ENCODE measurements around the gene NCR3LG1. TPM values are rescaled to one million over a fixed set of nuclear protein-coding genes. Genes with fewer than 3 reads are reported as not detected.
A peak's percentile ranks its signal among the peaks of the same experiment; 100 is the strongest.

The NCR3LG1 gene
- total RNA-seq, 4 donors from 2014 or later = 4.6 to 6.5 (median 5.3) TPM

DNA sequence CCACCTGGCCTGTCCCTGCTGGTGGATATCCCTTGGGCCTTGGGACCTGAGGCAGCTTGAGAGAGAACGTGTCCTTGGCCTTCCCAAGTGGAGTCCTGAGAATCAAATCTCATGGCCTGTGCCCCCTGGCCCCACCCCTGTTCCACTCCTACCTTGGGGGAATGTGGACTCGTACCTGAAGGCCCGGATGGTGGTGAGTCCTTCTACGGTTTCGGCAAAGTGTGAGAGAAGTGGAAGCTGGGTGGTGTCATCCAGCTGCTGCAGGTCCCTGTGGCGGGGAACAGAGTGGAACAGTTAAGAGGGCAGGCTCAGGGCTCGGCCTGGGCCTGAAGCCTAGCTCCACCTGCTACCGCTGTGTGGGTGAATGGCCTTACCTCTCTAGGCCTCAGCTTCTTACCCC, 50.9 kb downstream of the NCR3LG1 start:
- TF ChIP-seq, protein P1, sequence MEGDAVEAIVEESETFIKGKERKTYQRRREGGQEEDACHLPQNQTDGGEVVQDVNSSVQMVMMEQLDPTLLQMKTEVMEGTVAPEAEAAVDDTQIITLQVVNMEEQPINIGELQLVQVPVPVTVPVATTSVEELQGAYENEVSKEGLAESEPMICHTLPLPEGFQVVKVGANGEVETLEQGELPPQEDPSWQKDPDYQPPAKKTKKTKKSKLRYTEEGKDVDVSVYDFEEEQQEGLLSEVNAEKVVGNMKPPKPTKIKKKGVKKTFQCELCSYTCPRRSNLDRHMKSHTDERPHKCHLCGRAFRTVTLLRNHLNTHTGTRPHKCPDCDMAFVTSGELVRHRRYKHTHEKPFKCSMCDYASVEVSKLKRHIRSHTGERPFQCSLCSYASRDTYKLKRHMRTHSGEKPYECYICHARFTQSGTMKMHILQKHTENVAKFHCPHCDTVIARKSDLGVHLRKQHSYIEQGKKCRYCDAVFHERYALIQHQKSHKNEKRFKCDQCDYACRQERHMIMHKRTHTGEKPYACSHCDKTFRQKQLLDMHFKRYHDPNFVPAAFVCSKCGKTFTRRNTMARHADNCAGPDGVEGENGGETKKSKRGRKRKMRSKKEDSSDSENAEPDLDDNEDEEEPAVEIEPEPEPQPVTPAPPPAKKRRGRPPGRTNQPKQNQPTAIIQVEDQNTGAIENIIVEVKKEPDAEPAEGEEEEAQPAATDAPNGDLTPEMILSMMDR (IDR thresholded peaks at IDR 0.05) = no peak
- no peak for TF ChIP-seq POLR2A (IDR thresholded peaks at IDR 0.05)
- H3K4me3 ChIP-seq (ENCODE audit: low read depth, poor library complexity, severe bottlenecking) = no peak overlapping the region
- DNase-seq (ENCODE audit: low spot score in 2 of 2) = no peak
- 90 to 95% methylated on average over 8 of the region's 8 CpGs for WGBS, 2 donors
- intact Hi-C loops (cut with DNase I; ENCODE audit: low total_unique reads) = no loop called here

DNA sequence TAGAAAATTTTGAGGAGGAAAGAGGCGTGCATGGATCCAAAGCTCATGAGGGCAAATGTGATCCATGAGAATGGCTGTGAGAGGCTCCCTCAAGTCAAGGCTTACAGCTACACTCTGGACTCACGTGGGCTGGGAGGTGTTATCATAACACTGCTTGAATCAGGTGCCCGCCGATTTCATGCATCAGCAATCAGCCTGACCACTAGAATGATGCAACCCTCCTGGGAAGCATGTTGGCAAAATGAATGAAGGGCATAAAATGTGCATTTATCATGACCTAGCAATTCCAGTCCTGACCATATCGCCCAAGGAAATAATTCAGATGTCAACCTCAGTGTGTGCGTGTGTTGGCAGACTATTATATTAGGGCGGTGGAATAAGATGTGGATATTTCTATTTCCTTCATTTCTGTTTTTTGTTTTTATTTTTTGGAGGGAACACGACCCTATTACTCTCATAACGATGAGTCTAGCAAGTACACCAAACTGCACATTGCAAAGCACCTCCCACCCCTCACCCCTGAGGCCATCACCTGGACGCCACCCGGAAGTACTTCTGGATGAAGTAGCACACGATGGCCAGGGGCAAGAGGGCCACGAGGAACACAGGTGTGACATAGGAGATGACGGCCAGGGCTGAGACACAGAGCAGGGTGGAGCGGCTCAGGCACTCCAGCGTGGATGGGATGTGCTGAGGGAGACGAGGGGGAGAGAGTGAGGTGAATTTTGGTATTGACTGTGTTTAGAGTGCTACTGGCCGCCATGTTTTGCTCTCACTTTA, 52.6 kb downstream of the NCR3LG1 start:
- TF ChIP-seq, protein P1 (IDR thresholded peaks at IDR 0.05) = no peak
- H3K4me3 ChIP-seq (ENCODE audit: low read depth, poor library complexity, severe bottlenecking) = no peak overlapping the region
- intact Hi-C loops (cut with DNase I; ENCODE audit: low total_unique reads) = no loop called here
- 78% methylated on average over 18 of the region's 18 CpGs for WGBS, 2 donors
- DNase-seq (ENCODE audit: low spot score in 2 of 2) = no peak

DNA sequence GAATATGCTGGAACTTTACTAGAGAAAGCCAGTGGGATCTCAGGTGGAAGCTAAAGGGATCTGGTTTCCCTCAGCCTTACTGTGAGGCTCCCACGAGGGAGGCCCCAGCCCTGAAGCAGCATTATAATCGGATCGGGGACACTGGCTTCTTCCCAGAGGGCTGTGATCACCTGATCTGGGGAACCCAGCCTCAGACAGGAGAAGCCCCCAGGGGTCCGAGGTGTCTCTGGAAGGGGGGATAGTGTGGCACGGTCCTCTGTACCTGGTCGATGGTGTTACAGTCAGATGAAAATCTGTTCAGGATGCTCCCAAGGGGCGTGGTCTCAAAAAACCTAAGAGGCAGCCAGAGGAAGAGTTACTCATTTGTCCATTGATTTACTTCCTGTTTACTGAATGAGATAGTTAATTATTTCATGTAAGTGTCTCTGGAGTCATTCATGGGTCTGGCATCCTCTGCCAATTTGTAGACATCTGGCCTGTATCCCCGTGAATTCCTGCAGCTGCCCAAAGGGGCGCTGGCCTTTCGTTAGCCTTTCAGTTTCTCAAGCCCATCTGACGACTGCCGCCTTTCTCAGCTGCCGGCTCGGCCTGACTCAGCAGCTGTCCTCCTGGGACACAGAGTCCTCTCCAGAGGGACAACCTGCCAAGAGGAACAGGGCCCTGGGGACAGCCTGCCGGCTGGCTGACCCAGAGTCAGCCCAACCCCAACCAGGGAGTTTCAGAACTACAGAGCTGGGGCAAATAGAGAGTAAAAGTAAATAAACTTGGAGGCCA, 53.8 kb downstream of the NCR3LG1 start:
- no peak overlapping the region for H3K4me3 ChIP-seq (ENCODE audit: low read depth, poor library complexity, severe bottlenecking)
- intact Hi-C loops (cut with DNase I; ENCODE audit: low total_unique reads) = no loop called here
- no peak for TF ChIP-seq POLR2A (IDR thresholded peaks at IDR 0.05)
- TF ChIP-seq, protein P1 (IDR thresholded peaks at IDR 0.05) = no peak
- DNase-seq (ENCODE audit: low spot score in 2 of 2) = peak; percentile 58 to 90
- WGBS, 2 donors = 42 to 47% methylated on average over 15 of the region's 15 CpGs

DNA sequence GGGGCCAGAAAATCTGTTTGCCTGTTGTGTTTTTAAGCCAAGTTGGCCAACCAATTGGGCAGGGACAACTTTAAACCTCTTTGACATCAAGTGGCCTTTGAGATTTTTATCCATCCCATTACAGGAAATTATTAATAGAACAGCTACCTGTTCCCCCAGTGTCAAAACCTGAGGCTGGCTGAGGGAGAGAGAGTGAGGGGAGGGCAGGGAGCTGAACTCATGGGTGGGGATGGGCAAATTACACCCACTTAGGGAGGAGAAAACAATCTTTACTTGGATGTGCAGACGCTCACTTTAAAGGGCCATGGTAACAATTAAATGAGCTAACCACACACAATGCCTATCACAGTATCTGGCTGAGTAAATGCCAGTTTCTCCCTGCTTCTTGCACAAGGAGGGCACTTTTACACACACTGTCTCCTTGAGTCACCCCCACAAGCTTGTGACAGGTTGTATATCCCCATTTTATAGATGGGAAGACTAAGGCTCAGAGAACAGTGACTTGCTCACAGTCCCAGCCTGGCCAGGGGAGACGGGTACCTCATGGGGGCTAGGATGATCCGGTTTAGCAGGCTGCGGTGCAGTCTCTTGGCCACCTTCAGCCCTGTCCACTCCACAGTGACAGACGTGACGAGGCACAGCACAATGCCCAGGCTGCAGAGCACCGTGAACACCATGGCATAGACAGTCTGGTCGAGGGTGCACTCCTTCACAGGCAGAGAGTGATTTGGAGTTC, 54.6 kb downstream of the NCR3LG1 start:
- WGBS, 2 donors = 82 to 87% methylated on average over 7 to 8 of the region's 8 CpGs
- no peak for DNase-seq (ENCODE audit: low spot score in 2 of 2)
- H3K4me3 ChIP-seq (ENCODE audit: low read depth, poor library complexity, severe bottlenecking) = no peak overlapping the region
- intact Hi-C loops (cut with DNase I; ENCODE audit: low total_unique reads) = no loop called here
- TF ChIP-seq POLR2A (IDR thresholded peaks at IDR 0.05) = no peak
- TF ChIP-seq, protein P1 (IDR thresholded peaks at IDR 0.05) = no peak

DNA sequence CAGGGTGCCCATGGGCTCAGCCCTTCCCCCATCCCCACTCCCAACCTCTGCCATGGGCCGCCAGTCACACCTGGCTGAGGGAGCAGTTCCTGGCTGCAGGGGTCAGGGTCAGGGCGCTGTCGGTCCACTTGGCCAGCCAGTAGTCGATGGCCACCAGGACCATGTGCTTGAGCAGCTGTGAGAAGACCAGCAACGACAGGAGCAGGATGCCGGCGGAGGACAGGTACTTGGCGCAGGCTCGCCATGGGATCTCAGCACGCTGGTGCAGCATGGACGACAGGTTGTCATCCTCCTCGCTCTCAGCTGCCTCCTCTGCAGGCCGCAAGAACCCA, 55.2 kb downstream of the NCR3LG1 start:
- DNase-seq (ENCODE audit: low spot score in 2 of 2) = no peak
- WGBS, 2 donors = 94% methylated on average over 12 to 13 of the region's 13 CpGs
- no peak overlapping the region for H3K4me3 ChIP-seq (ENCODE audit: low read depth, poor library complexity, severe bottlenecking)
- intact Hi-C loops (cut with DNase I; ENCODE audit: low total_unique reads) = no loop called here
- TF ChIP-seq, protein P1 (IDR thresholded peaks at IDR 0.05) = no peak
- TF ChIP-seq POLR2A (IDR thresholded peaks at IDR 0.05) = no peak
